Ishikawa (cell line): Measurements from ENCODE around the gene PRDX2.

Experiments used
- CEBPB ChIP-seq: IDR thresholded peaks from 2 replicates; pipeline ENCODE4 v1.6.1; 2012
- CREB1 ChIP-seq: IDR thresholded peaks from 2 replicates; pipeline ENCODE4 v1.6.1; 2012; ENCODE audit warnings: low read depth
- EGR1 ChIP-seq: IDR thresholded peaks from 2 replicates; pipeline ENCODE4 v1.6.1; 2012
- EP300 ChIP-seq: IDR thresholded peaks from 2 replicates; pipeline ENCODE4 v1.6.1; 2012; ENCODE audit warnings: borderline replicate concordance
- FOXM1 ChIP-seq: IDR thresholded peaks from 2 replicates; pipeline ENCODE4 v1.6.1; 2012; ENCODE audit warnings: low read depth, borderline replicate concordance
- NFIC ChIP-seq: IDR thresholded peaks from 2 replicates; pipeline ENCODE4 v1.6.1; 2012
- RAD21 ChIP-seq: IDR thresholded peaks from 2 replicates; pipeline ENCODE4 v1.6.1; 2012; ENCODE audit warnings: low read depth
- REST ChIP-seq: IDR thresholded peaks from 2 replicates; pipeline ENCODE4 v1.6.1; 2012; ENCODE audit warnings: low read depth, mild to moderate bottlenecking
- YY1 ChIP-seq: IDR thresholded peaks from 2 replicates; pipeline ENCODE4 v1.6.1; 2012; ENCODE audit warnings: low read depth
- TF ChIP-seq, protein P1 (sequence below): IDR thresholded peaks from 2 replicates; pipeline ENCODE4 v1.6.1; 2012
- TF ChIP-seq, protein P2 (sequence below): IDR thresholded peaks from 2 replicates; pipeline ENCODE4 v1.6.1; 2012

DNA sequence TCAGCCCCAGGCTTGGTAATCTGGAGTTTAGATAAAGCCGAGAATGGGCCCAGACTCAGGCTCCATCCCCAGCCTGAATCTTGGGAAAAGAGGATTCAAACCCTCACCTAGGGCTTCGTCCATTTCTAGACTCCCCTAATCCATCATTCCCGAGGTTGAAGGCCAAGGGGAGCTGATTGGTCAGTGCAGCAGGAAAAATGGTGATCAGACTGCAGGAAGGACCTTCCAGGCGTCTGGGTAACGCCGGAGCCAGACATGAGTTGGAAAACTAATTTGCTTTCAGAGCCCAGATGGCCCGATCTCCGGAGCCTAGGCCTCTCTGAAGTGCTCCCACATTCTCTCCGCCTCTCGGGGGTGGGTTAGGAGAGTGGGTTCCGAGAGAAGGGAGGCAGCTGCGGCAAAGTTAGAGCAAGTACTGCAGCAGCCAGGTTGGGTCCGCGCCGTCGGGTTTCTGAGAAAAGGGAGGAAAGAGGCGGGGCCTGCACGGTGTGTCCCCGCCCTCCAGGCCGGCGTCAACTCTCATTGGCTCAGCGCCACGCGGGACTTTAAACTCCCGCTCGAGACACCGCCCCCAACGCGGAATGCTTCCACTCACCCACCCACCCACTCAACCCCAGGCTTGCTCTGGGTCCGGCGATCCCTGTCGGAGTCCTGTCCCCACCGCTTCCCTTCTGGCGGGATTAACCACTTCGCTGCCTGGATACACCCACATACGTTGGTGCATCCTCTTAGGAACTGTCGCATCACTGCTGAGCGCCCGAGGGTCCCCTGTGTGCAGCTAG lies 33.6 kb upstream of the PRDX2 start:
- TF ChIP-seq RAD21 (no peak), FOXM1 (no peak), EGR1 (peak; percentile 50; the same call in 1 of the 2 replicates), EP300 (no peak), REST (no peak), CEBPB (no peak), NFIC (no peak), YY1 (no peak), CREB1 (no peak)
- TF ChIP-seq, protein P1, sequence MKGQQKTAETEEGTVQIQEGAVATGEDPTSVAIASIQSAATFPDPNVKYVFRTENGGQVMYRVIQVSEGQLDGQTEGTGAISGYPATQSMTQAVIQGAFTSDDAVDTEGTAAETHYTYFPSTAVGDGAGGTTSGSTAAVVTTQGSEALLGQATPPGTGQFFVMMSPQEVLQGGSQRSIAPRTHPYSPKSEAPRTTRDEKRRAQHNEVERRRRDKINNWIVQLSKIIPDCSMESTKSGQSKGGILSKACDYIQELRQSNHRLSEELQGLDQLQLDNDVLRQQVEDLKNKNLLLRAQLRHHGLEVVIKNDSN: no peak
- TF ChIP-seq, protein P2, sequence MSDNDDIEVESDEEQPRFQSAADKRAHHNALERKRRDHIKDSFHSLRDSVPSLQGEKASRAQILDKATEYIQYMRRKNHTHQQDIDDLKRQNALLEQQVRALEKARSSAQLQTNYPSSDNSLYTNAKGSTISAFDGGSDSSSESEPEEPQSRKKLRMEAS: no peak
